Hepatocyte (in vitro differentiated cells): ENCODE results near the gene PHACTR1. TPM values are rescaled to one million over a fixed set of nuclear protein-coding genes. Genes with fewer than 3 reads are reported as not detected.

ENCODE experiments used
- DNase-seq: peaks from one replicate; pipeline ENCODE4 v3.0.0-alpha.2; 2016; ENCODE audit warnings: low spot score
- H2AFZ ChIP-seq: fragments of 200-600 bp; sonication (generic); 2 replicates; pipeline ENCODE4 v1.6.0; 2016; ENCODE audit warnings: antibody characterized with exemption, mild to moderate bottlenecking
- H3K27ac ChIP-seq: fragments of 200-600 bp; sonication (generic); 2 replicates; pipeline ENCODE4 v1.5.1; 2016; ENCODE audit warnings: mild to moderate bottlenecking
- H3K27me3 ChIP-seq: fragments of 200-600 bp; sonication (generic); 2 replicates; pipeline ENCODE4 v1.6.1; 2016
- H3K36me3 ChIP-seq: fragments of 200-600 bp; sonication (generic); replicated peaks from 2 replicates; pipeline ENCODE4 v1.5.1; 2016; ENCODE audit warnings: low read depth; ENCODE audit not compliant: insufficient read depth
- H3K4me1 ChIP-seq: fragments of 200-600 bp; sonication (generic); 2 replicates; pipeline ENCODE4 v1.5.1; 2016; ENCODE audit warnings: mild to moderate bottlenecking, moderate library complexity; ENCODE audit not compliant: insufficient read depth
- H3K4me2 ChIP-seq: fragments of 200-600 bp; sonication (generic); 2 replicates; pipeline ENCODE4 v1.6.0; 2016
- H3K4me3 ChIP-seq: fragments of 200-600 bp; sonication (generic); 2 replicates; pipeline ENCODE4 v1.5.1; 2016; ENCODE audit warnings: mild to moderate bottlenecking
- H3K79me2 ChIP-seq: fragments of 200-600 bp; sonication (generic); 2 replicates; pipeline ENCODE4 v1.6.0; 2017; ENCODE audit warnings: mild to moderate bottlenecking
- H3K9me2 ChIP-seq: fragments of 200-600 bp; sonication (generic); replicated peaks from 2 replicates; pipeline ENCODE4 v1.6.0; 2017; ENCODE audit warnings: mild to moderate bottlenecking; ENCODE audit not compliant: insufficient read depth
- H3K9me3 ChIP-seq: fragments of 200-600 bp; sonication (generic); 2 replicates; pipeline ENCODE4 v1.5.1; 2016; ENCODE audit warnings: low read depth, mild to moderate bottlenecking
- H4K20me1 ChIP-seq: fragments of 200-600 bp; sonication (generic); 2 replicates; pipeline ENCODE4 v1.6.0; 2016; ENCODE audit warnings: mild to moderate bottlenecking; ENCODE audit not compliant: insufficient read depth, poor library complexity, severe bottlenecking
- EZH2 ChIP-seq: fragments of 200-600 bp; sonication (generic); IDR thresholded peaks from 2 replicates; pipeline ENCODE4 v1.6.1; 2016; ENCODE audit warnings: antibody characterized with exemption, mild to moderate bottlenecking, borderline replicate concordance
- EZH2phosphoT487 ChIP-seq: fragments of 200-600 bp; sonication (generic); IDR thresholded peaks from one replicate; pipeline ENCODE4 v1.6.1; 2018; ENCODE audit warnings: antibody characterized with exemption, mild to moderate bottlenecking, low read depth, moderate library complexity; ENCODE audit not compliant: unreplicated experiment, severe bottlenecking
- WGBS: methylation state at CpG from one replicate; pipeline ENCODE4 v1.1.6; 2016; ENCODE audit warnings: low lambda C conversion rate; ENCODE audit errors: missing lambda C conversion rate; 5-methylcytosine and 5-hydroxymethylcytosine counted together
- polyA plus RNA-seq: library from polyadenylated mRNA; unstranded; fragments of >200 nt; fragmentation: Nextera tagmentation; extraction: Ambion mirVana; gene quantifications from 2 replicates; pipeline ENCODE4 v1.2.1, GENCODE V29; 2016
- total RNA-seq: library from RNA; depleted of rRNA; stranded (reverse); fragments of >200 nt; gene quantifications from 2 replicates; pipeline ENCODE4 v1.2.3, GENCODE V29; 2014
- TF ChIP-seq, protein P1 (sequence below): fragments of 200-600 bp; sonication (generic); IDR thresholded peaks from 2 replicates; pipeline ENCODE4 v1.5.1; 2016; ENCODE audit warnings: antibody characterized with exemption, mild to moderate bottlenecking; ENCODE audit not compliant: poor library complexity

The PHACTR1 gene
- total and polyA plus RNA-seq, 2 experiments from 2014 or later = 3.0 to 4.3 TPM

DNA sequence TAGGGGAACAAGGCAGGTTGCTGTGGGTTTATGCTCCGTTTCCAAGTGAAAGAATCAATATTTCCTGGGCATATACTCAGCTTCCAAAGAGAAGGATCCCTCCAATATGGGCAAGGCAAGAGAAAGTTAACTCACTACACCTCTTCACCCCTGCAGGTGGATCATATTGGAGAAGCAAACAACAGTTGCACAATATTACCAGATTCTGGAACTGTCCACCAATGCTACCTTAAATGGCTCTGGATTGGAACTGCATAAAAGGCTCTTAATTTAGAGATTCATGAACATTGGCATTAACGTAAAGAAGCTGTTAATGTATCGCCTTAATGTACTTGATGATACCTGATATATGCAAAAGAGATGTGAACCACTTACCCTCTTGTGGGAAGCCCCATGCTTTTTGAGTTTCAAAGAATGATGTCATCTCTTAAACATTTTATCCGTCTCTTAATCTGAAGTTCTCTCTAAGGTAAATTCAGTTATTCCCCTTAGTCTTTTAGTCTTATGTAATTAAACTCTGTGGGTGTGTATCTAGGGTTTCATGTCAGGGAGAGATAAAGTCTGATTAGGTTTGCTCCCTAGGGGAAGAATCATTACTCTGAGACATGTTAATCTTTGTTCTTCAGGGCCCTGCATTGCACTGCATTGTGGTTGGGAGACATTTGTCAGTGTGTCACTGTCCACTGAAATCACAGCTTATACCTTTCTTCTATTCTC, 99.5 kb downstream of the PHACTR1 start:
- DNase-seq = no peak
- Histone ChIP-seq H2AFZ (no peak overlapping the region), H3K79me2 (no peaks in the 10 kb centered on the region), H3K4me3 (no peak overlapping the region), H3K4me2 (no peak overlapping the region), H4K20me1 (no peaks in the 10 kb centered on the region), H3K36me3 (no peaks in the 10 kb centered on the region), H3K4me1 (no peaks in the 10 kb centered on the region), H3K27ac (no peak overlapping the region), H3K27me3 (no peaks in the 10 kb centered on the region), H3K9me3 (no peaks in the 10 kb centered on the region), H3K9me2 (no peaks in the 10 kb centered on the region)
- WGBS = 71% methylated on average over 4 of the region's 4 CpGs
- no peak for TF ChIP-seq EZH2
- no peak for TF ChIP-seq EZH2phosphoT487
- TF ChIP-seq, protein P1, sequence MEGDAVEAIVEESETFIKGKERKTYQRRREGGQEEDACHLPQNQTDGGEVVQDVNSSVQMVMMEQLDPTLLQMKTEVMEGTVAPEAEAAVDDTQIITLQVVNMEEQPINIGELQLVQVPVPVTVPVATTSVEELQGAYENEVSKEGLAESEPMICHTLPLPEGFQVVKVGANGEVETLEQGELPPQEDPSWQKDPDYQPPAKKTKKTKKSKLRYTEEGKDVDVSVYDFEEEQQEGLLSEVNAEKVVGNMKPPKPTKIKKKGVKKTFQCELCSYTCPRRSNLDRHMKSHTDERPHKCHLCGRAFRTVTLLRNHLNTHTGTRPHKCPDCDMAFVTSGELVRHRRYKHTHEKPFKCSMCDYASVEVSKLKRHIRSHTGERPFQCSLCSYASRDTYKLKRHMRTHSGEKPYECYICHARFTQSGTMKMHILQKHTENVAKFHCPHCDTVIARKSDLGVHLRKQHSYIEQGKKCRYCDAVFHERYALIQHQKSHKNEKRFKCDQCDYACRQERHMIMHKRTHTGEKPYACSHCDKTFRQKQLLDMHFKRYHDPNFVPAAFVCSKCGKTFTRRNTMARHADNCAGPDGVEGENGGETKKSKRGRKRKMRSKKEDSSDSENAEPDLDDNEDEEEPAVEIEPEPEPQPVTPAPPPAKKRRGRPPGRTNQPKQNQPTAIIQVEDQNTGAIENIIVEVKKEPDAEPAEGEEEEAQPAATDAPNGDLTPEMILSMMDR = no peak

DNA sequence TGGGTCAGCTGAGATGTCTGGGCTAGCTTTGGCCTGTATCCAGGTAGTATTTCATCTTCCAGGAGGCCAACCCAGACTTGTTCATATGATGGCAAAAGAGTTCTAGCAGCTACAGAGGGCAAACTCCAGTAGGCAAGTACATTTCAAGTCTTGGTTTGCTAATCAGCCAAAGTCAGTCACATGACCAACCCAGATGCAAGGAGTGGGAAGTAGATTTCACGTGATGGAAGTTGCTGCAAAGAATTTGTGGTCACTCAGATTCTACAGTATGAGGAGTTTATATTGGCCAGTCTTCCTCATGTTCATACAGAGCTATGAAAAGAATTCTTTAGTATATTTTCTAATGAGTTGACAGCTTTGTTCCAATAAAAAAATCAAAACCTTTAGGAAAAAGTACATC, 101.8 kb downstream of the PHACTR1 start:
- Histone ChIP-seq H3K9me3 (peaks cover under 1% of the 10 kb centered on the region), H3K4me1 (no peaks in the 10 kb centered on the region), H3K27ac (no peak overlapping the region), H3K4me2 (no peak overlapping the region), H3K27me3 (no peaks in the 10 kb centered on the region), H3K4me3 (no peak overlapping the region), H4K20me1 (no peaks in the 10 kb centered on the region), H2AFZ (no peak overlapping the region), H3K79me2 (no peaks in the 10 kb centered on the region), H3K9me2 (no peaks in the 10 kb centered on the region), H3K36me3 (no peaks in the 10 kb centered on the region)
- no peak for DNase-seq
- TF ChIP-seq EZH2 = no peak
- TF ChIP-seq, protein P1 = no peak
- no peak for TF ChIP-seq EZH2phosphoT487
- WGBS = 79% methylated on average over 1 of the region's 1 CpG

DNA sequence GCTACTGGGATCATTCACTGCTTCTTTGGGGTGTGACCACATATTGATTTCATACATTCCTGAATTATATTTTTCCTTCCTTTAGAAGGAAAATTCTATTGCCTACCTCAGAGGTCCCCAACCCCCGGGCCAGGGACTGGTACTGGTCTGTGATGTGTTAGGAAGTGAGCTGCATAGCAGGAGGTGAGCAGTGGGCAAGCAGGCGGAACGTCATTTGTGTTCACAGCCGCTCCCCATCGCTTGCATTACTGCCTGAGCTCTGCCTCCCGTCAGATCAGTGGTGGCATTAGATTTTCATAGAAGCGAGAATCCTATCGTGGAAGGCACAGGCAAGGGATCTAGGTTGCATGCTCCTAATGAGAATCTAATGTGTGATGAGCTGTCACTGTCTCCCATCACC, 107.3 kb downstream of the PHACTR1 start:
- Histone ChIP-seq H3K4me3 (no peak overlapping the region), H3K79me2 (no peaks in the 10 kb centered on the region), H4K20me1 (no peaks in the 10 kb centered on the region), H3K27ac (no peak overlapping the region), H3K9me2 (no peaks in the 10 kb centered on the region), H3K36me3 (no peaks in the 10 kb centered on the region), H3K27me3 (peaks cover 10% of the 10 kb centered on the region), H3K9me3 (peaks cover 3% of the 10 kb centered on the region), H3K4me2 (no peak overlapping the region), H2AFZ (no peak overlapping the region), H3K4me1 (no peaks in the 10 kb centered on the region)
- no peak for DNase-seq
- 90% methylated on average over 8 of the region's 8 CpGs for WGBS
- TF ChIP-seq, protein P1 = no peak
- TF ChIP-seq EZH2phosphoT487 (no peak), EZH2 (no peak)
